Caco-2 (cell line): ENCODE data around the gene PRICKLE4. TPM values are rescaled to one million over a fixed set of nuclear protein-coding genes. Genes with fewer than 3 reads are reported as not detected.

Experiments
- BruUV-seq: library from RNA; stranded (reverse); fragments of 400-500 nt; replicated peaks from 2 replicates; lab custom pipeline; 2021; lab: Mats Ljungman, UMichigan
- CTCF ChIA-PET: fragments of 300-600 bp; sonication (Branson Sonifier 250); formaldehyde crosslinking; loops from one replicate; lab custom pipeline; 2022; ENCODE audit warnings: antibody characterized with exemption; lab: Charles Lee
- POLR2A ChIA-PET: fragments of 300-600 bp; sonication (Branson Sonifier 250); formaldehyde crosslinking; loops from one replicate; lab custom pipeline; 2022; ENCODE audit warnings: antibody characterized with exemption; lab: Charles Lee
- DNase-seq, 2 experiments: peaks; one replicate each; pipeline versions ENCODE4 v3.0.0 to v3.0.0-alpha.2; 2020 to 2022
- H3K27me3 ChIP-seq: replicated peaks from 2 replicates; pipeline ENCODE4 v1.6.0; 2011; ENCODE audit warnings: low read length; ENCODE audit not compliant: control insufficient read depth, insufficient read depth
- H3K36me3 ChIP-seq: 2 replicates; pipeline ENCODE4 v1.5.1; 2011; ENCODE audit warnings: low read length; ENCODE audit not compliant: control insufficient read depth, insufficient read depth
- H3K4me1 ChIP-seq: fragments of 250-450 bp; sonication (Bioruptor Pico); 2 replicates; pipeline ENCODE4 v1.5.1; 2020; ENCODE audit warnings: mild to moderate bottlenecking
- H3K4me3 ChIP-seq: 2 replicates; pipeline ENCODE4 v1.5.1; 2011; ENCODE audit warnings: low read depth, mild to moderate bottlenecking, control low read depth, low read length
- H3K9me3 ChIP-seq: fragments of 250-450 bp; sonication (Bioruptor Pico); 2 replicates; pipeline ENCODE4 v1.5.1; 2020; ENCODE audit warnings: mild to moderate bottlenecking, moderate library complexity
- H3K27ac Mint-ChIP-seq: one replicate; pipeline ENCODE4 v1.8.0; 2022; ENCODE audit warnings: mixed read lengths; ENCODE audit not compliant: unreplicated experiment
- H3K27me3 Mint-ChIP-seq: one replicate; pipeline ENCODE4 v1.8.0; 2022; ENCODE audit warnings: mixed read lengths; ENCODE audit not compliant: insufficient read depth, unreplicated experiment
- H3K36me3 Mint-ChIP-seq: one replicate; pipeline ENCODE4 v1.8.0; 2022; ENCODE audit warnings: mild to moderate bottlenecking, mixed read lengths; ENCODE audit not compliant: insufficient read depth, unreplicated experiment
- H3K4me1 Mint-ChIP-seq: one replicate; pipeline ENCODE4 v1.8.0; 2022; ENCODE audit warnings: low read depth, mixed read lengths; ENCODE audit not compliant: unreplicated experiment
- H3K4me3 Mint-ChIP-seq: one replicate; pipeline ENCODE4 v1.8.0; 2022; ENCODE audit warnings: mild to moderate bottlenecking, moderate library complexity, mixed read lengths; ENCODE audit not compliant: unreplicated experiment
- H3K9me3 Mint-ChIP-seq: one replicate; pipeline ENCODE4 v1.8.0; 2022; ENCODE audit warnings: mixed read lengths; ENCODE audit not compliant: unreplicated experiment
- CTCF ChIP-seq, 2 experiments: fragments of 200-600 bp in 1 of 2; IDR thresholded peaks; 1 replicate in 1 of 2; 2 replicates in 1 of 2; pipeline versions ENCODE4 v1.5.1 to v1.8.0; 2011 to 2022; ENCODE audit warnings: antibody characterized with exemption in 1 of 2, control low read depth in 1 of 2, inconsistent platforms in 1 of 2, low read depth in 1 of 2, low read length in 1 of 2, mild to moderate bottlenecking in 1 of 2, moderate library complexity in 1 of 2; ENCODE audit not compliant: insufficient read depth in 1 of 2, severe bottlenecking in 1 of 2, unreplicated experiment in 1 of 2
- intact Hi-C: fragments of 100-400 bp; cut with micrococcal nuclease; formaldehyde crosslinking; loops from one replicate; pipeline ENCODE4 v1.10.0; 2022; ENCODE audit not compliant: unreplicated experiment
- total RNA-seq: library from RNA; stranded (reverse); gene quantifications from 2 replicates; pipeline ENCODE4 v1.2.3, GENCODE V29; 2022

Gene PRICKLE4
- total RNA-seq, 1 experiment from 2014 or later = 2.8 TPM

DNA sequence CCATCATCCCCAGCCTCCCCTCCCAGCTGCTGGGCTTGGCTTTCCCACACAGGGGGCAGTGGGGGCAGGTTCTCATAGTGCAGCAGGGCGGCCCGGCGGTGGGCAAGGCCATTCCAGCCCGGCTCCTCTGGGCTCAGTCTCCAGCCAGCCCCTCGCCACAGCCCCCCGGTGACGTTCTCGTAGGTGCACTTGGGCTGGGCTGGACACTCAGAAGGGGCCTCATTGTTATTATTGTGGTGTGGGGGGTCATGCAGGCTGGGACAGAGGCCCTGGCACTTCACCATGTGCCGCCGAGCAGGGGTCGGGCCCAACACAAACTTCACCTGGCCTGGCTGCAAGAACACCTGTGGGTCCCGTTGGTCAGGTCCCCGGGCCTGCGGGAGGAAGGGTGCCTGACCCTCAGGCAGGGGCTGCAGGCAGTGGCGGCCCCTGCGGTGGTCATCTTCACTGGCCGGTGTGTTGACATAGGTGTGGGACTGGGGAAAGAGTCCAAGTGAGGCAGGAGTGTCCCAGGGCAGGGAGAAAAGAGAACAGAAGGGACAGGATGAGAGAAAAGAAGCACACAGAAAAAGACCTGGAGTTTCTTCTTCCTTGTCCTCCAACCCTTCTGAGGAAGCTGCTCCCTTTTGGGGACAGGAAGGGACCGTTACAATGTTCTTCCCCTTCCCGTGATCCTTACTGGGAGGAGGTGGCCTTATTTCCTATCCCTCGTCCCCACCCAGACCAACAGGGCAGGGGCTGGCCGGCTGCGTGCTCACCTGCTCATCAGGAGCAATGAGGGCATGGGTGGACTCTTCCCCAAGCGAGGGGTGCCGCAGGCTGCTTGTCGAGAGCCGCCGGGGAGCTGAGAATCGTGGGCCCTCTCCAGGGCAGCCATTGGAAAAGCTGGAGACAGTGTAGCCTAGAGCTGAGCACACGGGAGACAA, 9.3 kb upstream of the PRICKLE4 start:
- BruUV-seq = no TSS peak
- no peak for DNase-seq
- intact Hi-C loops = no loop called here
- TF ChIP-seq CTCF (IDR thresholded peaks at IDR 0.05; ENCODE audit: insufficient read depth in 1 of 2, low read depth in 1 of 2, low read length in 1 of 2, severe bottlenecking in 1 of 2, unreplicated experiment in 1 of 2) = no peak
- Mint-ChIP-seq H3K36me3 (peaks cover 17% of the 10 kb centered on the region), H3K27me3 (no peaks in the 10 kb centered on the region), H3K9me3 (no peaks in the 10 kb centered on the region), H3K27ac (no peak overlapping the region), H3K4me1 (peaks cover 6% of the 10 kb centered on the region), H3K4me3 (no peak overlapping the region)
- Histone ChIP-seq H3K9me3 (no peaks in the 10 kb centered on the region), H3K27me3 (no peaks in the 10 kb centered on the region), H3K4me3 (no peak overlapping the region), H3K4me1 (peaks cover 31% of the 10 kb centered on the region), H3K36me3 (peaks cover 2% of the 10 kb centered on the region; the same call in 1 of the 2 replicates)
- POLR2A ChIA-PET = no interaction called here
- CTCF ChIA-PET = no interaction called here

DNA sequence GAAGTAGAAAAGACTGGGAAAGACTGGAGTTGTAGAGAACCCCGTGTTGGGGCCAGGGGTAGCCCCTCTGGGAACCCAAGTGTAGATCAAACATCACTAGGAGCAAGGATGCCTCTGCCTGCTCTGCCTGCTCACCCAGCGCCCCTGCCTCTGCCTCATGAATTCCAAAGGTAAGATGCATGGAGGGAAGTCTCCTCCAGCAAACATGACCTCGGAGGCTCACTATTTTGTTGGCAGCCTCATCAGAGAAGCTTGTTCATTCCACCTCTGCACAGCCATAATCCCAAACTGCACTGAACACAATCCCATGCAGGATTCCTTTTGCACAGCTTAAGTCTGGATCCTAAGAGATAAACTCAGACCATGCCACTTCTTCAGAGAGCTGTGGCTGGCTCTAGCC, 5.7 kb upstream of the PRICKLE4 start:
- CTCF ChIA-PET = interaction anchor here (0.7 to 2.3 kb wide), 4 partner anchors 12 to 62 kb away, joined by 3 to 11 read pairs (median 5); partner anchors contain the start of gene TOMM6
- H3K4me1 Mint-ChIP-seq = no peaks in the 10 kb centered on the region
- peaks cover 5% of the 10 kb centered on the region for H3K36me3 ChIP-seq

More for the DNA sequence above, 5.7 kb upstream of the PRICKLE4 start:
- intact Hi-C loops = no loop called here
- no peak overlapping the region for H3K4me3 ChIP-seq
- POLR2A ChIA-PET = no interaction called here
- no peak for TF ChIP-seq CTCF (IDR thresholded peaks at IDR 0.05; ENCODE audit: insufficient read depth in 1 of 2, low read depth in 1 of 2, low read length in 1 of 2, severe bottlenecking in 1 of 2, unreplicated experiment in 1 of 2)
- H3K27me3 ChIP-seq = no peaks in the 10 kb centered on the region
- no peak for DNase-seq
- no peaks in the 10 kb centered on the region for H3K9me3 Mint-ChIP-seq
- H3K36me3 Mint-ChIP-seq = peaks cover 11% of the 10 kb centered on the region
- BruUV-seq = no TSS peak
- no peak overlapping the region for H3K4me3 Mint-ChIP-seq
- H3K27ac Mint-ChIP-seq = no peak overlapping the region
- H3K4me1 ChIP-seq = no peaks in the 10 kb centered on the region
- H3K9me3 ChIP-seq = no peaks in the 10 kb centered on the region
- no peaks in the 10 kb centered on the region for H3K27me3 Mint-ChIP-seq
